Suprapubic skin (tissue), 4 donors: Measurements from ENCODE around the gene KRTAP10-5. TPM values are rescaled to one million over a fixed set of nuclear protein-coding genes. Genes with fewer than 3 reads are reported as not detected.
"Not testable (repeated sequence)": the region's sequence is repeated elsewhere in the genome, so short reads cannot be mapped to it uniquely, and the experiment has no call there.

ENCODE experiments used
- DNase-seq, 2 donors: peaks; one replicate each; pipeline ENCODE4 v3.0.0-alpha.2; 2019; ENCODE audit warnings: low spot score in 2 of 2
- H3K27ac ChIP-seq: fragments of 200-600 bp; sonication (generic); one replicate; pipeline ENCODE4 v1.5.1; 2019
- H3K27me3 ChIP-seq: fragments of 200-600 bp; sonication (generic); one replicate; pipeline ENCODE4 v1.5.1; 2019
- H3K36me3 ChIP-seq: fragments of 200-600 bp; sonication (generic); one replicate; pipeline ENCODE4 v1.5.1; 2019
- H3K4me1 ChIP-seq: fragments of 200-600 bp; sonication (generic); one replicate; pipeline ENCODE4 v1.5.1; 2019
- H3K4me3 ChIP-seq: fragments of 200-600 bp; sonication (generic); one replicate; pipeline ENCODE4 v1.5.1; 2019; ENCODE audit warnings: mild to moderate bottlenecking
- H3K9me3 ChIP-seq: fragments of 200-600 bp; sonication (generic); one replicate; pipeline ENCODE4 v1.5.1; 2019
- CTCF ChIP-seq, 2 donors: fragments of 200-600 bp in 1 of 2; fragments of 450-650 bp in 1 of 2; sonication (generic) in 1 of 2; IDR thresholded peaks; one replicate each; pipeline ENCODE4 v1.5.1; 2016 to 2019; ENCODE audit warnings: antibody characterized with exemption in 2 of 2, mild to moderate bottlenecking in 1 of 2, moderate library complexity in 1 of 2
- EP300 ChIP-seq: sonication (generic); formaldehyde crosslinking; IDR thresholded peaks from one replicate; pipeline ENCODE4 v1.6.1; 2017; ENCODE audit warnings: antibody characterized with exemption
- POLR2A ChIP-seq, 2 donors: fragments of 450-650 bp; IDR thresholded peaks; one replicate each; pipeline ENCODE4 v1.6.1; 2017; ENCODE audit warnings: antibody characterized with exemption in 2 of 2, mild to moderate bottlenecking in 2 of 2, moderate library complexity in 2 of 2
- POLR2AphosphoS5 ChIP-seq, 3 donors: sonication (generic); formaldehyde crosslinking; IDR thresholded peaks; one replicate each; pipeline ENCODE4 v1.6.1; 2017; ENCODE audit warnings: antibody characterized with exemption in 3 of 3
- WGBS: methylation state at CpG from one replicate; pipeline ENCODE4 v1.1.5; 2018; 5-methylcytosine and 5-hydroxymethylcytosine counted together
- total RNA-seq, 4 donors: library from RNA; depleted of rRNA; stranded (reverse); fragments of >200 nt; gene quantifications; one replicate each; pipeline ENCODE4 v1.1.0, GENCODE V29; 2016

KRTAP10-5 gene
- total RNA-seq, 4 donors from 2014 or later = 0.76 to 11.1 (median 1.7) TPM; not detected in 1

GRCh38 chr21:44552681-44553080 is 27.7 kb downstream of the KRTAP10-5 start:
- Histone ChIP-seq H3K4me3 (no peak overlapping the region), H3K27ac (no peak overlapping the region), H3K9me3 (no peaks in the 10 kb centered on the region), H3K4me1 (peaks cover 14% of the 10 kb centered on the region), H3K36me3 (no peaks in the 10 kb centered on the region), H3K27me3 (peaks cover 66% of the 10 kb centered on the region)
- DNase-seq = no peak
- 76% methylated on average over 9 of the region's 13 CpGs for WGBS
- TF ChIP-seq CTCF (IDR thresholded peaks at IDR 0.05) = no peak
- no peak for TF ChIP-seq POLR2AphosphoS5 (IDR thresholded peaks at IDR 0.05)
- no peak for TF ChIP-seq EP300
- no peak for TF ChIP-seq POLR2A (IDR thresholded peaks at IDR 0.05)

DNA sequence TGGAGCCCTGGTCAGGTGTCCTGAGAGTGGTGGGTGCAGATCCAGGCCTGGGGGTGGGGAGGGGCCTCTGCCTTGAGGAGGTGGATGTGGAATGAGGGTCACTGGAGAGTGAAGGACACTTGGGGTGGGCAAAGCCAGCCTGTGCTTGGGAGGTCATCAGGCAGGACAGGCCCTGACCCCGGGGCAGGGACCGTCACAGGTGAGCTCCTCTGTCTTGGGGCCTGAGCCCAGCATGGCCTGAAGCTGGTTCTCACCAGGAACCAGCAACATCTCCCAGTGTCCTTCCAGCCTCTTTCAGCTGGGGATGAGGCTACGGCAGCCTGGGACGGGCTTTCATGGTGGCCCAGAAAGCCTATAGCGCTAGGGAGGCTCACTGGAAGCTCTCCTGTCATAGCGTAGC is 28.3 kb downstream of the KRTAP10-5 start:
- Histone ChIP-seq H3K36me3 (no peaks in the 10 kb centered on the region), H3K9me3 (no peaks in the 10 kb centered on the region), H3K27me3 (peaks cover 60% of the 10 kb centered on the region), H3K27ac (no peak overlapping the region), H3K4me1 (peaks cover 14% of the 10 kb centered on the region), H3K4me3 (no peak overlapping the region)
- no peak for DNase-seq
- TF ChIP-seq POLR2A (IDR thresholded peaks at IDR 0.05) (no peak), POLR2AphosphoS5 (IDR thresholded peaks at IDR 0.05) (no peak), CTCF (IDR thresholded peaks at IDR 0.05) (no peak), EP300 (no peak)
- 97% methylated on average over 4 of the region's 6 CpGs for WGBS

DNA sequence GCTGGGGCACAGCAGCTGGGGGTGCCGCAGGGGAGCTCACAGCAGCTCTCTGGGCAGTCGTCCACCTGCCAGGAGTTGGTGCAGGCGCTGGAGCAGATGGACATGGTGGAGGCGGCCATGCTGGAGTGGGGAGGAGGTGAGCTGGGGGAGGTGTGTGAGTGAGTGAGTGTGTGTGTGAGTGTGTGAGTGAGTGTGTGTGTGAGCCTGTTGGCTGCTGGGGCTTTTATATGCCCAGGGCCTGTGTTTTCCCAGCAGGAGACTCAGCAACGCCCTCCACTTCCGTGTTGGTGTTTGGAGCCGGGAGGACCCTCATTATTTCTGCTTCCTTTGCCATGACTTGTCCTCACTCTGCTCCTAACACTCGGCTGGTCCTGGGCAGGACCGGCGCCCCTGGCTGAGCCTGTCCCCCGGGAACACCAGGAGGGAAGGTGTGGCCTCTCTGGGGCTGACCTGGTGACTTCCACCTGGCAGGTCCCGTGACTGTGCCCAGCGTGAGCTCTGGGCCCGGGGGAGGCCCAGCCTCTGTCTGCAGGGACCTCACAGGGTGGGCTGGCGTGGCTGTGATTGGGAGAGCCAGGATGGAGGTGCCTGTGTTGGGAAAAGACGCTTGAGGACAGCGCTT is 29.0 kb downstream of the KRTAP10-5 start, which contains the start of gene KRTAP10-2:
KRTAP10-2 (minus strand) TSS at position 166 of the 622 bp plus-strand sequence; CDS start at position 119, 47 bp downstream.
- peaks cover 14% of the 10 kb centered on the region for H3K4me1 ChIP-seq
- DNase-seq = no peak
- no peak within 1 kb of the TSS for H3K4me3 ChIP-seq
- H3K9me3 ChIP-seq = no peaks in the 10 kb centered on the region
- 44% methylated on average over 3 of the region's 17 CpGs for WGBS
- H3K27ac ChIP-seq = no peak within 1 kb of the TSS
- H3K36me3 ChIP-seq = no peaks in the 10 kb centered on the region
- H3K27me3 ChIP-seq = peaks cover 55% of the 10 kb centered on the region
- TF ChIP-seq EP300 = no peak
- TF ChIP-seq CTCF (IDR thresholded peaks at IDR 0.05) = no peak
- TF ChIP-seq POLR2AphosphoS5 (IDR thresholded peaks at IDR 0.05) = no peak
- no peak for TF ChIP-seq POLR2A (IDR thresholded peaks at IDR 0.05)

- H3K27me3 ChIP-seq = peaks cover 48% of the 10 kb centered on the region
- WGBS = no CpG with 5 or more reads among the region's 10 CpGs
- no peak overlapping the region for H3K27ac ChIP-seq
- no peak for DNase-seq
- no peaks in the 10 kb centered on the region for H3K36me3 ChIP-seq
- TF ChIP-seq CTCF (IDR thresholded peaks at IDR 0.05) = no peak
- TF ChIP-seq POLR2AphosphoS5 (IDR thresholded peaks at IDR 0.05) = no peak
- TF ChIP-seq EP300 = no peak
- TF ChIP-seq POLR2A (IDR thresholded peaks at IDR 0.05) = no peak
- H3K4me1 ChIP-seq = peaks cover 14% of the 10 kb centered on the region
- no peak overlapping the region for H3K4me3 ChIP-seq
- H3K9me3 ChIP-seq = no peaks in the 10 kb centered on the region
Observed at GRCh38 chr21:44550807-44551206, 29.6 kb downstream of the KRTAP10-5 start.

DNA sequence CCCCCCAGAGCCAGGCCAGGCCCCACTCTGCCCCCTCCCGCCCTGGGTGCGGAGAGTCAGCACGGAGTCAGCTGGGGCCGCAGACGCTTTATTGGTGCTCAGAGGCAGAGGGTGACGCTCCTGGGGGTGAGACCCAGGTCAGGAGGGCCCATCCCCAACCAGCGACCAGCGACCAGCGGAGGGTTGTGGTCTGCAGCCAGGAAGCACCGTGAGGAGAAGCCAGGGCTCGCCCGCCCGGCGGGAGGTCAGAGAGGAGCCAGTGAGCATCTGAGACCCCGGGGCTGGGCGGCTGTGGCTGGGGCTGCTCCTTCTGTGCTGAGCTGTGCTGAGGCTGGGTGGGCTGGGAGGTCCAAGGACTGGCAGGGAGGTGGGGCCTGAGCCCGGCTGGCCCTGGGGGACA is 30.1 kb downstream of the KRTAP10-5 start:
- not testable (repeated sequence) for H3K4me3 ChIP-seq, DNase-seq, H3K36me3 ChIP-seq, H3K27ac ChIP-seq, H3K9me3 ChIP-seq
- WGBS = 59% methylated on average over 2 of the region's 17 CpGs
- peaks cover 43% of the 10 kb centered on the region for H3K27me3 ChIP-seq
- H3K4me1 ChIP-seq = peaks cover 14% of the 10 kb centered on the region
